WTC11 (cell line): ENCODE measurements around the gene CMBL.

Source experiments
- FOXP1 ChIP-seq: sonication (generic); formaldehyde crosslinking; IDR thresholded peaks from 2 replicates; pipeline ENCODE4 v1.8.0; 2022; ENCODE audit warnings: missing genetic modification reagents, mild to moderate bottlenecking, moderate library complexity, borderline replicate concordance
- JUN ChIP-seq: sonication (generic); formaldehyde crosslinking; IDR thresholded peaks from 2 replicates; pipeline ENCODE4 v1.8.0; 2023; ENCODE audit warnings: mild to moderate bottlenecking, missing genetic modification reagents
- NFE2L1 ChIP-seq: sonication (generic); formaldehyde crosslinking; IDR thresholded peaks from 2 replicates; pipeline ENCODE4 v1.8.1; 2023; ENCODE audit warnings: missing genetic modification reagents
- SMAD3 ChIP-seq: sonication (generic); formaldehyde crosslinking; IDR thresholded peaks from 2 replicates; pipeline ENCODE4 v1.8.0; 2022; ENCODE audit warnings: missing genetic modification reagents, mild to moderate bottlenecking, borderline replicate concordance
- TCF7 ChIP-seq: sonication (generic); formaldehyde crosslinking; IDR thresholded peaks from 2 replicates; pipeline ENCODE4 v1.8.0; 2022; ENCODE audit warnings: mild to moderate bottlenecking, low read depth, missing genetic modification reagents, moderate library complexity
- ZNF219 ChIP-seq: sonication (generic); formaldehyde crosslinking; IDR thresholded peaks from 2 replicates; pipeline ENCODE4 v1.8.0; 2023; ENCODE audit warnings: missing genetic modification reagents, mild to moderate bottlenecking, borderline replicate concordance
- TF ChIP-seq, protein P1 (sequence below): sonication (generic); formaldehyde crosslinking; IDR thresholded peaks from 2 replicates; pipeline ENCODE4 v1.8.0; 2022; ENCODE audit warnings: mild to moderate bottlenecking, missing genetic modification reagents
- TF ChIP-seq, protein P2 (sequence below): sonication (generic); formaldehyde crosslinking; conservative IDR thresholded peaks from 2 replicates; pipeline ENCODE4 v1.8.1; 2022; ENCODE audit warnings: mild to moderate bottlenecking, missing genetic modification reagents
- TF ChIP-seq, protein P3 (sequence below): fragments of 200-600 bp; IDR thresholded peaks from 2 replicates; pipeline ENCODE4 v1.8.0; 2022; ENCODE audit warnings: antibody characterized with exemption
- TF ChIP-seq, protein P4 (sequence below): sonication (generic); formaldehyde crosslinking; IDR thresholded peaks from 2 replicates; pipeline ENCODE4 v1.8.0; 2022; ENCODE audit warnings: missing genetic modification reagents
- TF ChIP-seq, protein P5 (sequence below): sonication (generic); formaldehyde crosslinking; IDR thresholded peaks from 2 replicates; pipeline ENCODE4 v1.8.1; 2023; ENCODE audit warnings: mild to moderate bottlenecking, missing genetic modification reagents, moderate library complexity
- TF ChIP-seq, protein P6 (sequence below): sonication (generic); formaldehyde crosslinking; IDR thresholded peaks from 2 replicates; pipeline ENCODE4 v1.8.0; 2023; ENCODE audit warnings: missing genetic modification reagents, mild to moderate bottlenecking, borderline replicate concordance

DNA sequence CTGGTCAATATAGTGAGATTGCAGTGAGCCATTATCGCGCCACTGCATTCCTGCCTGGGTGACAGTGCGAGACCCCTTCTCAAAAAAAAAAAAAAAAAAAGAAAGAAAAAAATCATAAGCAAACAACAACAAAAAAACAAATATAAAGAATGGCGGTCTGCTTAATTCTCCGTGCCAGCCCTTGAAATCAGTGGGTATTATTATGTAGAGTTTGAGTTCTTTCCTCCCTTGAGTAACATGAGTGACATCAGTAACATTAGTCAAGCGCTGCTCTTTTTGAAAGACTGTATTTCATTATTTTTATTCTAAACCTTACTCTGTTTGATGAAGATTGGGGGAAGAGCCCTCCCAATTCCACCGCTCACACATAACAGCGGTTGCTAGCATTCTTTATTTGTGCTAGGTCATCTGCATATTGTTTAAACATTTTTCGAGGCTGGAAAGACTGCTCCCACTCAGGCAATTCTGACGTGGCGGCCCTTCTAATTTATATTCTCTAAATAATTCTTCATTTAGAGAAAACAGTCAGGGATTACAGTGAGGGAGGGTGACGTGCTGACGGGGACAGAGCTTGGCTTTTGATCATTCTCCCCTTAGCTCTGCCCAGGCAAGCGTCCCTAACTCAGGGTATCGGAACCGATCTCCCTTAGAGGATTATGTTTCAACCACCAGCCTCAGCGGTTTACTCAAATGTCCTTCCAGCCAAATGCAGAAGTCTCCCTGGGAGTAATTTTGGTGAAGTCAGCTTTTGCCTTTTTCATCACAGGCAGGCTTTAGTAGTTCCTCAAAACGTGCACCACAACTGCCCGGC, 44.9 kb upstream of the CMBL start:
- TF ChIP-seq, protein P1, sequence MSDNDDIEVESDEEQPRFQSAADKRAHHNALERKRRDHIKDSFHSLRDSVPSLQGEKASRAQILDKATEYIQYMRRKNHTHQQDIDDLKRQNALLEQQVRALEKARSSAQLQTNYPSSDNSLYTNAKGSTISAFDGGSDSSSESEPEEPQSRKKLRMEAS (CRISPR knock-in tag), result no peak
- TF ChIP-seq, protein P2, sequence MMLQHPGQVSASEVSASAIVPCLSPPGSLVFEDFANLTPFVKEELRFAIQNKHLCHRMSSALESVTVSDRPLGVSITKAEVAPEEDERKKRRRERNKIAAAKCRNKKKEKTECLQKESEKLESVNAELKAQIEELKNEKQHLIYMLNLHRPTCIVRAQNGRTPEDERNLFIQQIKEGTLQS (CRISPR knock-in tag), result no peak
- TF ChIP-seq, protein P3, sequence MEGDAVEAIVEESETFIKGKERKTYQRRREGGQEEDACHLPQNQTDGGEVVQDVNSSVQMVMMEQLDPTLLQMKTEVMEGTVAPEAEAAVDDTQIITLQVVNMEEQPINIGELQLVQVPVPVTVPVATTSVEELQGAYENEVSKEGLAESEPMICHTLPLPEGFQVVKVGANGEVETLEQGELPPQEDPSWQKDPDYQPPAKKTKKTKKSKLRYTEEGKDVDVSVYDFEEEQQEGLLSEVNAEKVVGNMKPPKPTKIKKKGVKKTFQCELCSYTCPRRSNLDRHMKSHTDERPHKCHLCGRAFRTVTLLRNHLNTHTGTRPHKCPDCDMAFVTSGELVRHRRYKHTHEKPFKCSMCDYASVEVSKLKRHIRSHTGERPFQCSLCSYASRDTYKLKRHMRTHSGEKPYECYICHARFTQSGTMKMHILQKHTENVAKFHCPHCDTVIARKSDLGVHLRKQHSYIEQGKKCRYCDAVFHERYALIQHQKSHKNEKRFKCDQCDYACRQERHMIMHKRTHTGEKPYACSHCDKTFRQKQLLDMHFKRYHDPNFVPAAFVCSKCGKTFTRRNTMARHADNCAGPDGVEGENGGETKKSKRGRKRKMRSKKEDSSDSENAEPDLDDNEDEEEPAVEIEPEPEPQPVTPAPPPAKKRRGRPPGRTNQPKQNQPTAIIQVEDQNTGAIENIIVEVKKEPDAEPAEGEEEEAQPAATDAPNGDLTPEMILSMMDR, result no peak
- TF ChIP-seq, protein P4, sequence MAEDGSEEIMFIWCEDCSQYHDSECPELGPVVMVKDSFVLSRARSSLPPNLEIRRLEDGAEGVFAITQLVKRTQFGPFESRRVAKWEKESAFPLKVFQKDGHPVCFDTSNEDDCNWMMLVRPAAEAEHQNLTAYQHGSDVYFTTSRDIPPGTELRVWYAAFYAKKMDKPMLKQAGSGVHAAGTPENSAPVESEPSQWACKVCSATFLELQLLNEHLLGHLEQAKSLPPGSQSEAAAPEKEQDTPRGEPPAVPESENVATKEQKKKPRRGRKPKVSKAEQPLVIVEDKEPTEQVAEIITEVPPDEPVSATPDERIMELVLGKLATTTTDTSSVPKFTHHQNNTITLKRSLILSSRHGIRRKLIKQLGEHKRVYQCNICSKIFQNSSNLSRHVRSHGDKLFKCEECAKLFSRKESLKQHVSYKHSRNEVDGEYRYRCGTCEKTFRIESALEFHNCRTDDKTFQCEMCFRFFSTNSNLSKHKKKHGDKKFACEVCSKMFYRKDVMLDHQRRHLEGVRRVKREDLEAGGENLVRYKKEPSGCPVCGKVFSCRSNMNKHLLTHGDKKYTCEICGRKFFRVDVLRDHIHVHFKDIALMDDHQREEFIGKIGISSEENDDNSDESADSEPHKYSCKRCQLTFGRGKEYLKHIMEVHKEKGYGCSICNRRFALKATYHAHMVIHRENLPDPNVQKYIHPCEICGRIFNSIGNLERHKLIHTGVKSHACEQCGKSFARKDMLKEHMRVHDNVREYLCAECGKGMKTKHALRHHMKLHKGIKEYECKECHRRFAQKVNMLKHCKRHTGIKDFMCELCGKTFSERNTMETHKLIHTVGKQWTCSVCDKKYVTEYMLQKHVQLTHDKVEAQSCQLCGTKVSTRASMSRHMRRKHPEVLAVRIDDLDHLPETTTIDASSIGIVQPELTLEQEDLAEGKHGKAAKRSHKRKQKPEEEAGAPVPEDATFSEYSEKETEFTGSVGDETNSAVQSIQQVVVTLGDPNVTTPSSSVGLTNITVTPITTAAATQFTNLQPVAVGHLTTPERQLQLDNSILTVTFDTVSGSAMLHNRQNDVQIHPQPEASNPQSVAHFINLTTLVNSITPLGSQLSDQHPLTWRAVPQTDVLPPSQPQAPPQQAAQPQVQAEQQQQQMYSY (CRISPR knock-in tag), result no peak
- TF ChIP-seq JUN (CRISPR knock-in tag), result no peak
- no peak for TF ChIP-seq ZNF219
- no peak for TF ChIP-seq TCF7 (CRISPR knock-in tag)
- TF ChIP-seq, protein P5, sequence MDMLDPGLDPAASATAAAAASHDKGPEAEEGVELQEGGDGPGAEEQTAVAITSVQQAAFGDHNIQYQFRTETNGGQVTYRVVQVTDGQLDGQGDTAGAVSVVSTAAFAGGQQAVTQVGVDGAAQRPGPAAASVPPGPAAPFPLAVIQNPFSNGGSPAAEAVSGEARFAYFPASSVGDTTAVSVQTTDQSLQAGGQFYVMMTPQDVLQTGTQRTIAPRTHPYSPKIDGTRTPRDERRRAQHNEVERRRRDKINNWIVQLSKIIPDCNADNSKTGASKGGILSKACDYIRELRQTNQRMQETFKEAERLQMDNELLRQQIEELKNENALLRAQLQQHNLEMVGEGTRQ (CRISPR knock-in tag), result no peak
- no peak for TF ChIP-seq FOXP1
- TF ChIP-seq, protein P6, sequence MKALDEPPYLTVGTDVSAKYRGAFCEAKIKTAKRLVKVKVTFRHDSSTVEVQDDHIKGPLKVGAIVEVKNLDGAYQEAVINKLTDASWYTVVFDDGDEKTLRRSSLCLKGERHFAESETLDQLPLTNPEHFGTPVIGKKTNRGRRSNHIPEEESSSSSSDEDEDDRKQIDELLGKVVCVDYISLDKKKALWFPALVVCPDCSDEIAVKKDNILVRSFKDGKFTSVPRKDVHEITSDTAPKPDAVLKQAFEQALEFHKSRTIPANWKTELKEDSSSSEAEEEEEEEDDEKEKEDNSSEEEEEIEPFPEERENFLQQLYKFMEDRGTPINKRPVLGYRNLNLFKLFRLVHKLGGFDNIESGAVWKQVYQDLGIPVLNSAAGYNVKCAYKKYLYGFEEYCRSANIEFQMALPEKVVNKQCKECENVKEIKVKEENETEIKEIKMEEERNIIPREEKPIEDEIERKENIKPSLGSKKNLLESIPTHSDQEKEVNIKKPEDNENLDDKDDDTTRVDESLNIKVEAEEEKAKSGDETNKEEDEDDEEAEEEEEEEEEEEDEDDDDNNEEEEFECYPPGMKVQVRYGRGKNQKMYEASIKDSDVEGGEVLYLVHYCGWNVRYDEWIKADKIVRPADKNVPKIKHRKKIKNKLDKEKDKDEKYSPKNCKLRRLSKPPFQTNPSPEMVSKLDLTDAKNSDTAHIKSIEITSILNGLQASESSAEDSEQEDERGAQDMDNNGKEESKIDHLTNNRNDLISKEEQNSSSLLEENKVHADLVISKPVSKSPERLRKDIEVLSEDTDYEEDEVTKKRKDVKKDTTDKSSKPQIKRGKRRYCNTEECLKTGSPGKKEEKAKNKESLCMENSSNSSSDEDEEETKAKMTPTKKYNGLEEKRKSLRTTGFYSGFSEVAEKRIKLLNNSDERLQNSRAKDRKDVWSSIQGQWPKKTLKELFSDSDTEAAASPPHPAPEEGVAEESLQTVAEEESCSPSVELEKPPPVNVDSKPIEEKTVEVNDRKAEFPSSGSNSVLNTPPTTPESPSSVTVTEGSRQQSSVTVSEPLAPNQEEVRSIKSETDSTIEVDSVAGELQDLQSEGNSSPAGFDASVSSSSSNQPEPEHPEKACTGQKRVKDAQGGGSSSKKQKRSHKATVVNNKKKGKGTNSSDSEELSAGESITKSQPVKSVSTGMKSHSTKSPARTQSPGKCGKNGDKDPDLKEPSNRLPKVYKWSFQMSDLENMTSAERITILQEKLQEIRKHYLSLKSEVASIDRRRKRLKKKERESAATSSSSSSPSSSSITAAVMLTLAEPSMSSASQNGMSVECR, result no peak
- no peak for TF ChIP-seq NFE2L1 (CRISPR knock-in tag)
- no peak for TF ChIP-seq SMAD3
